Breast epithelium (tissue), 4 donors: ENCODE data around the gene F5. TPM values are rescaled to one million over a fixed set of nuclear protein-coding genes. Genes with fewer than 3 reads are reported as not detected.

Source experiments
- DNase-seq, 2 donors: peaks; one replicate each; pipeline ENCODE4 v3.0.0-alpha.2; 2019; ENCODE audit warnings: low spot score in 2 of 2
- H3K27ac ChIP-seq, 2 donors: fragments of 200-600 bp; sonication (generic) in 1 of 2; one replicate each; pipeline ENCODE4 v1.5.1; 2016 to 2019; ENCODE audit warnings: mild to moderate bottlenecking in 1 of 2
- H3K27me3 ChIP-seq, 2 donors: fragments of 200-600 bp; sonication (generic) in 1 of 2; one replicate each; pipeline versions ENCODE4 v1.5.1 to v1.6.0; 2017 to 2019; ENCODE audit warnings: control low read depth in 1 of 2, mild to moderate bottlenecking in 1 of 2
- H3K36me3 ChIP-seq: fragments of 200-600 bp; one replicate; pipeline ENCODE4 v1.5.1; 2019
- H3K4me1 ChIP-seq, 2 donors: fragments of 200-600 bp; sonication (generic); one replicate each; pipeline ENCODE4 v1.5.1; 2016 to 2019; ENCODE audit warnings: control low read depth in 1 of 2
- H3K4me3 ChIP-seq, 3 donors: fragments of 200-600 bp; sonication (generic); 1 replicate in 2 of 3; 2 replicates in 1 of 3; pipeline ENCODE4 v1.5.1; 2016 to 2019; ENCODE audit warnings: mild to moderate bottlenecking in 3 of 3, moderate library complexity in 2 of 3
- H3K9me3 ChIP-seq, 2 donors: fragments of 200-600 bp; sonication (generic) in 1 of 2; one replicate each; pipeline ENCODE4 v1.5.1; 2016 to 2019; ENCODE audit warnings: control low read depth in 1 of 2
- POLR2A ChIP-seq: fragments of 450-650 bp; IDR thresholded peaks from one replicate; pipeline ENCODE4 v1.6.1; 2016; ENCODE audit warnings: antibody characterized with exemption, mild to moderate bottlenecking, moderate library complexity
- POLR2AphosphoS5 ChIP-seq, 3 donors: sonication (generic); formaldehyde crosslinking; IDR thresholded peaks; one replicate each; pipeline ENCODE4 v1.6.1; 2017; ENCODE audit warnings: antibody characterized with exemption in 3 of 3
- intact Hi-C: fragments of 100-400 bp; cut with DNase I; formaldehyde crosslinking; loops from one replicate; pipeline ENCODE4 v1.15.1; 2023; ENCODE audit warnings: low total_unique reads
- total RNA-seq, 3 donors: library from RNA; depleted of rRNA; stranded (reverse); fragments of >200 nt; gene quantifications; one replicate each; pipeline ENCODE4 v1.1.0, GENCODE V29; 2016
- TF ChIP-seq, protein P1 (sequence below), 3 donors: fragments of 450-650 bp; IDR thresholded peaks; one replicate each; pipeline ENCODE4 v1.5.1; 2016 to 2017; ENCODE audit warnings: antibody characterized with exemption in 3 of 3, mild to moderate bottlenecking in 3 of 3, moderate library complexity in 3 of 3

F5 gene
- total RNA-seq, 3 donors from 2014 or later, result 0.44 to 7.4 (median 1.3) TPM

GRCh38 chr1:169486281-169487051 lies 99.8 kb downstream of the F5 start:
- Histone ChIP-seq H3K36me3 (no peaks in the 10 kb centered on the region), H3K4me3 (peak overlapping the region; percentile 87 to 94 (median 92)), H3K9me3 (no peaks in the 10 kb centered on the region), H3K4me1 (peaks cover 0 to 15% of the 10 kb centered on the region in 2 donors), H3K27ac (peak overlapping the region; percentile 99), H3K27me3 (no peaks in the 10 kb centered on the region)
- intact Hi-C loops, result no loop called here
- TF ChIP-seq POLR2A (no peak), POLR2AphosphoS5 (IDR thresholded peaks at IDR 0.05) (no peak)
- TF ChIP-seq, protein P1, sequence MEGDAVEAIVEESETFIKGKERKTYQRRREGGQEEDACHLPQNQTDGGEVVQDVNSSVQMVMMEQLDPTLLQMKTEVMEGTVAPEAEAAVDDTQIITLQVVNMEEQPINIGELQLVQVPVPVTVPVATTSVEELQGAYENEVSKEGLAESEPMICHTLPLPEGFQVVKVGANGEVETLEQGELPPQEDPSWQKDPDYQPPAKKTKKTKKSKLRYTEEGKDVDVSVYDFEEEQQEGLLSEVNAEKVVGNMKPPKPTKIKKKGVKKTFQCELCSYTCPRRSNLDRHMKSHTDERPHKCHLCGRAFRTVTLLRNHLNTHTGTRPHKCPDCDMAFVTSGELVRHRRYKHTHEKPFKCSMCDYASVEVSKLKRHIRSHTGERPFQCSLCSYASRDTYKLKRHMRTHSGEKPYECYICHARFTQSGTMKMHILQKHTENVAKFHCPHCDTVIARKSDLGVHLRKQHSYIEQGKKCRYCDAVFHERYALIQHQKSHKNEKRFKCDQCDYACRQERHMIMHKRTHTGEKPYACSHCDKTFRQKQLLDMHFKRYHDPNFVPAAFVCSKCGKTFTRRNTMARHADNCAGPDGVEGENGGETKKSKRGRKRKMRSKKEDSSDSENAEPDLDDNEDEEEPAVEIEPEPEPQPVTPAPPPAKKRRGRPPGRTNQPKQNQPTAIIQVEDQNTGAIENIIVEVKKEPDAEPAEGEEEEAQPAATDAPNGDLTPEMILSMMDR (IDR thresholded peaks at IDR 0.05), result no peak
- DNase-seq, result no peak

GRCh38 chr1:169485431-169486280 lies 100.6 kb downstream of the F5 start, which contains the start of gene SLC19A2:
Gene SLC19A2 (minus strand): TSS chr1:169485944. CDS start chr1:169485766, 178 bp downstream.
- peaks cover 0 to 15% of the 10 kb centered on the region in 2 donors for H3K4me1 ChIP-seq
- intact Hi-C loops, result no loop called here

DNA sequence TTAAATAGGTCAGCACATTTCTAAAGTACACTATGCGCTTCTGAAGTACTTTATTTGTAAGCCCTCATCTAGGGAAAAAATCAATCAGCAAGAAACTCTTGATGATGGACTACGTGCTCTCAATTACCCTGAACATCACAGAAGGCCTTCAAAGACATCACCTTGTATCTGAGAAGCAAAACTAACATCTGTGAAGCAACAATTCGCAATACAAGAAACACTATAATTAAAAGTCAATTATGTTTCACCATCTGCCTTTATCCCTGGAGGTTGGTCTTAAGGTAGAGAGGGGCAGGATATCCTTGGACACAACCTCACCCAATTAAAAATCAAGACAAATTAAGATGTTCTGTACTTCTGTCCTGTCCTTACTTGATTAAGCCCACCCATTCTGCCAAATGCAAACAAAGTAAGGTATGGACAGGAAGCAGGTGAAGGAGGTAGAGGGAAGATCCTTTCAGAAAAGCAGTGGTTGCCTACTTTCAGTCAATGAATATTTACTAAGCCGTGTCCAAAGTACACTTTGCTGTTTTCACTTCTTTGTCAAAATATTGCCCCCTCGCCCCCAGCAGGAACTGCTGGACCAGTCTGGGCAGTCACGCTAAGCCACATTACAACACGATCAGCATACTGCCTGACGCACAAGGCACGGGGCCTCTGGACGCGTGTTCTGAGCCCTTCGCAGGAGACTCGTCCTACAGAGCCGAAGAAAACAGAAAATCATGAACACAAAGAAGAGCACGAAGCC lies 101.4 kb downstream of the F5 start:
- TF ChIP-seq POLR2AphosphoS5 (IDR thresholded peaks at IDR 0.05) (peak in 1 of 3 donors; percentile 33), POLR2A (no peak)
- TF ChIP-seq, protein P1 (IDR thresholded peaks at IDR 0.05), result no peak
- Histone ChIP-seq H3K27ac (peak overlapping the region; percentile 99), H3K27me3 (no peaks in the 10 kb centered on the region), H3K36me3 (no peaks in the 10 kb centered on the region), H3K9me3 (no peaks in the 10 kb centered on the region), H3K4me3 (peak overlapping the region; percentile 87 to 94 (median 92)), H3K4me1 (peaks cover 0 to 15% of the 10 kb centered on the region in 2 donors)
- intact Hi-C loops, result no loop called here
- DNase-seq, result peak; percentile 43 to 55

More at GRCh38 chr1:169485431-169486280, 100.6 kb downstream of the F5 start, which contains the start of gene SLC19A2:
- peak; percentile 89 to 95 (median 93) for TF ChIP-seq POLR2AphosphoS5 (IDR thresholded peaks at IDR 0.05)
- peak; percentile 93 for TF ChIP-seq POLR2A
- TF ChIP-seq, protein P1 (IDR thresholded peaks at IDR 0.05), result peak; percentile 21 to 51 (median 40)
- DNase-seq, result peak; percentile 99 to 100
- Histone ChIP-seq H3K36me3 (no peaks in the 10 kb centered on the region), H3K27me3 (no peaks in the 10 kb centered on the region), H3K27ac (peak within 1 kb of the TSS; percentile 99), H3K9me3 (no peaks in the 10 kb centered on the region), H3K4me3 (peak within 1 kb of the TSS; percentile 87 to 94 (median 92))

DNA sequence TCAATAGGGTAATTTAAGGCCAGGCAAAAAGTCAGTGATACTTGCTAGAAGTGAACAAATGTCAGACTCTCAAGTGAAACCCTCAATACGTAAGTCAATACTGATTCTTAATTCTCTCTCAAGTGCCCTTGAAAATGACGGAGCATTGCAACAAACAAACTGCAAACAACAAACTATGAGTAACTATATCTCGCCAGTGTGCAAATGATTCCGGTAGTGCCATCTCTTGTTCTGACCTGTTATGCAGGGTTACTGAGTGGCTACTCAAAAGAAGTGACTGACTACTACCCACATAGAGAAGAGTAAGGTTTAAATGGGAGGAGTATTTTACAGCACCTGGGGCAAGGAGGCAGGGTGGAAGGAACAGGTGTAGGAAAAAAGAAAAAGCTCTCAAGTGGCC lies 102.2 kb downstream of the F5 start:
- Histone ChIP-seq H3K4me1 (peaks cover 0 to 15% of the 10 kb centered on the region in 2 donors), H3K27me3 (no peaks in the 10 kb centered on the region), H3K36me3 (no peaks in the 10 kb centered on the region), H3K9me3 (no peaks in the 10 kb centered on the region), H3K27ac (peak overlapping the region; percentile 99), H3K4me3 (peak overlapping the region; percentile 87 to 94 (median 92))
- TF ChIP-seq POLR2A (no peak), POLR2AphosphoS5 (IDR thresholded peaks at IDR 0.05) (no peak)
- TF ChIP-seq, protein P1 (IDR thresholded peaks at IDR 0.05), result no peak
- DNase-seq, result no peak
- intact Hi-C loops, result no loop called here
